ENCODE results near the gene SUSD3.

Gene SUSD3

DNA sequence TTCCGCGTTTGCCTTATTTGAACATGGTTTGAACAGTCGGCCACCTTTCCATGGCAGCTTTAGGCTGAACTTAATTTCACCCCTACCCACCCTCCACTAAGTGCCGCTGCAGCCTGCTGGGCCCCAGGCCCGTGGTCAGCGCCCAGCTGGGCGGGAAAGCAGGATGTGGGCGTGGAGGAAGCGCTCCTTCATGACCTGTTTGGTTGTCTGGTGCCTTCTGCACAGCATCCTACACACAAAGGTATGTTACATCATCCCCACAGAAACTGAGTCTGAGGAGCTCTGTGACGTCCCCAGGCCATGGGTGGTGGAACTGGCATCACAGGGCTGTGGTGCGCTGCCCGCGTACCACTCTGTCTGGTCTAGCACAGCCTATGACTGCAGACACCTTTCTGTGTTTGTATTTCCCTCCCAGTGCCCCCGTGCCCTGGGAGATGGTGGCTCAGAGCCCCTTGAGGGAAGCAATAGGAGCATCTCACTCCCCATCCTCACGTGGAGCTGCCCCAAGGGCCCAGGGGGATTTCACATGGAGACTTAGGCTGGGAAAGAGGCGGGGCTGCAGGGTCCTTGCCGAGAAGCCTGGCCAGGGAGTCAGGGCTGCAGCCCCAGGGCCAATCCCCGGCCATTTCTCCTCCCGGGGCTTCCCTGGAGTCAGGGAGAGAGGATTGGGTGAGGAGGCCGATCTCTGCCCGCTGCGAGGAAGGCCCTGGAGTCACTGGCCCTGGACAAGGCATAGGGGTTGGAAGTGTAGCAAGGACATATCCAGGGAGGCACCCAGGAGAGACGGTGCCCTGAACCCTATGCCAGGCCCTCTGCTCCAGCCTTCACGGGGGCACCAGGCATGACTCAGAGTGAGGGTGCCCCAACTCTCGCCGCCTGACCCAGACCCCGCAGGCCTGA lies 37.5 kb upstream of the SUSD3 start:
- TF ChIP-seq NFIC (IDR thresholded peaks at IDR 0.05) (no peak), CREB1 (IDR thresholded peaks at IDR 0.05; ENCODE audit: low read depth) (no peak), EP300 (IDR thresholded peaks at IDR 0.05; ENCODE audit: borderline replicate concordance) (no peak), TAF1 (IDR thresholded peaks at IDR 0.05; ENCODE audit: low read depth) (no peak), ZBTB7A (IDR thresholded peaks at IDR 0.05; ENCODE audit: low read depth) (no peak), CEBPB (IDR thresholded peaks at IDR 0.05) (no peak), YY1 (IDR thresholded peaks at IDR 0.05; ENCODE audit: low read depth) (no peak), FOXM1 (IDR thresholded peaks at IDR 0.05; ENCODE audit: borderline replicate concordance, low read depth) (no peak), EGR1 (IDR thresholded peaks at IDR 0.05) (no peak), TCF12 (IDR thresholded peaks at IDR 0.05; ENCODE audit: low read depth) (no peak), RAD21 (IDR thresholded peaks at IDR 0.05; ENCODE audit: low read depth) (no peak), TEAD4 (IDR thresholded peaks at IDR 0.05) (no peak)
- TF ChIP-seq, protein P1, sequence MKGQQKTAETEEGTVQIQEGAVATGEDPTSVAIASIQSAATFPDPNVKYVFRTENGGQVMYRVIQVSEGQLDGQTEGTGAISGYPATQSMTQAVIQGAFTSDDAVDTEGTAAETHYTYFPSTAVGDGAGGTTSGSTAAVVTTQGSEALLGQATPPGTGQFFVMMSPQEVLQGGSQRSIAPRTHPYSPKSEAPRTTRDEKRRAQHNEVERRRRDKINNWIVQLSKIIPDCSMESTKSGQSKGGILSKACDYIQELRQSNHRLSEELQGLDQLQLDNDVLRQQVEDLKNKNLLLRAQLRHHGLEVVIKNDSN (IDR thresholded peaks at IDR 0.05): no peak
- TF ChIP-seq, protein P2, sequence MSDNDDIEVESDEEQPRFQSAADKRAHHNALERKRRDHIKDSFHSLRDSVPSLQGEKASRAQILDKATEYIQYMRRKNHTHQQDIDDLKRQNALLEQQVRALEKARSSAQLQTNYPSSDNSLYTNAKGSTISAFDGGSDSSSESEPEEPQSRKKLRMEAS (IDR thresholded peaks at IDR 0.05): no peak
- TF ChIP-seq, protein P3, sequence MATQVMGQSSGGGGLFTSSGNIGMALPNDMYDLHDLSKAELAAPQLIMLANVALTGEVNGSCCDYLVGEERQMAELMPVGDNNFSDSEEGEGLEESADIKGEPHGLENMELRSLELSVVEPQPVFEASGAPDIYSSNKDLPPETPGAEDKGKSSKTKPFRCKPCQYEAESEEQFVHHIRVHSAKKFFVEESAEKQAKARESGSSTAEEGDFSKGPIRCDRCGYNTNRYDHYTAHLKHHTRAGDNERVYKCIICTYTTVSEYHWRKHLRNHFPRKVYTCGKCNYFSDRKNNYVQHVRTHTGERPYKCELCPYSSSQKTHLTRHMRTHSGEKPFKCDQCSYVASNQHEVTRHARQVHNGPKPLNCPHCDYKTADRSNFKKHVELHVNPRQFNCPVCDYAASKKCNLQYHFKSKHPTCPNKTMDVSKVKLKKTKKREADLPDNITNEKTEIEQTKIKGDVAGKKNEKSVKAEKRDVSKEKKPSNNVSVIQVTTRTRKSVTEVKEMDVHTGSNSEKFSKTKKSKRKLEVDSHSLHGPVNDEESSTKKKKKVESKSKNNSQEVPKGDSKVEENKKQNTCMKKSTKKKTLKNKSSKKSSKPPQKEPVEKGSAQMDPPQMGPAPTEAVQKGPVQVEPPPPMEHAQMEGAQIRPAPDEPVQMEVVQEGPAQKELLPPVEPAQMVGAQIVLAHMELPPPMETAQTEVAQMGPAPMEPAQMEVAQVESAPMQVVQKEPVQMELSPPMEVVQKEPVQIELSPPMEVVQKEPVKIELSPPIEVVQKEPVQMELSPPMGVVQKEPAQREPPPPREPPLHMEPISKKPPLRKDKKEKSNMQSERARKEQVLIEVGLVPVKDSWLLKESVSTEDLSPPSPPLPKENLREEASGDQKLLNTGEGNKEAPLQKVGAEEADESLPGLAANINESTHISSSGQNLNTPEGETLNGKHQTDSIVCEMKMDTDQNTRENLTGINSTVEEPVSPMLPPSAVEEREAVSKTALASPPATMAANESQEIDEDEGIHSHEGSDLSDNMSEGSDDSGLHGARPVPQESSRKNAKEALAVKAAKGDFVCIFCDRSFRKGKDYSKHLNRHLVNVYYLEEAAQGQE (IDR thresholded peaks at IDR 0.05; ENCODE audit: low read depth): no peak

DNA sequence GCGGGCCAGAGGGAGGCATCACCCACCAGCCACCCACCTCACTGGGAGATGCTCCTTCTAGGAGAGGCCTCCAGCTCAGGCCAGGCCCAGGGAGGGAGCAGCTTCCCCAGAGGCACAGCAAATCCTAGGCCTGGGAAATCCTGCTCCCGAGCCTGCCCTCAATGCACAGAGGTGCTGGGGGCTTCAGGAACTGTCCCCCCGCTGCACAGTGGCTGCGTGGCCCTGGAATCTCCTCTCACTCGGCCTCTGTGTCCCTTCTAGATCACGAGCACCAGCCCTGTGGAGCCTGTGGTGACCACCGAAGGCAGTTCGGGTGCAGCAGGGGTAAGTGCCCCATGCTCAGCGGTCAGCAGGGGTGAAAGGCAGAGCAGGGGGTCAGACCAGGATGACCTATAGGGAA lies 36.4 kb upstream of the SUSD3 start:
- TF ChIP-seq YY1 (IDR thresholded peaks at IDR 0.05; ENCODE audit: low read depth) (no peak), EP300 (IDR thresholded peaks at IDR 0.05; ENCODE audit: borderline replicate concordance) (no peak), ZBTB7A (IDR thresholded peaks at IDR 0.05; ENCODE audit: low read depth) (no peak), CEBPB (IDR thresholded peaks at IDR 0.05) (no peak)
- TF ChIP-seq, protein P3 (IDR thresholded peaks at IDR 0.05; ENCODE audit: low read depth): no peak
- TF ChIP-seq, protein P1 (IDR thresholded peaks at IDR 0.05): no peak
- TF ChIP-seq, protein P2 (IDR thresholded peaks at IDR 0.05): no peak

DNA sequence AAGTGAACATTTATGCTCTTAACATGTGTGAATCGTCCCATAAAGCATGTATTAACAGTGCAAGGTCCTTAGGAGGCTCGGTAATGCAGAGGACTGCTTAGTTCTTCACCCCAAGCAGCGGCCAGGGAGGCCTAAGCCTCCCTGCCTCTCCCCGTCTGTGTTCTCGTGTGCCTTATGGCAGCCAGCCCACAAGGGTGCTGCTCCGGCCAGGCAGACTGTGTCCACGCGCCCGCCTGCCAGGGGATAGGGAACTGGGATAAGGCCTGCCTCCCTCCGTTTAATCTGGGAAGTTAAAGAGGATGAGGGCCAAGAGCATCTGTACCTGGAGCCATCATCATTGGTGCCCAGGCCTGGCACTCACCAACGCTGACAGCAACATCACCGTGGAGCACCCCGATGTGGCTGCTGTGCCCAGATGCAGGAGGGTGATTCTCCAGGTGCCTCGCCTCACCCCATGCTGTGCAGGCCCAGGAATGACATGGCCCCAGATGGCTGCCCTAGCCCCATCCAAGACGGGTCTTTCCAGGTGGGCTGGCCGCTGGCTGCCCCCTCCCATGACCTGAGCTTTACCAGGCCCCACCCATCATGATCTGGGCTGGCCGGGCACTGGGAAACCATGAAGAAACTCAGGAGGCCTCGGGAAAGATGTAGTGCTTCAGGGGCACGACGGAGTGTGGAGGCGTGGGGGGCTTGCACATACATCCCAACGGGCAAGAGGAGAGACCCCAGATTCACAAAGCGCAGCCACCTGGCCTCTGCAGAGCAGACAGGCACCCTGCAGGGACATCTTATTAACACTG lies 35.6 kb upstream of the SUSD3 start:
- no peak for TF ChIP-seq EGR1 (IDR thresholded peaks at IDR 0.05)

DNA sequence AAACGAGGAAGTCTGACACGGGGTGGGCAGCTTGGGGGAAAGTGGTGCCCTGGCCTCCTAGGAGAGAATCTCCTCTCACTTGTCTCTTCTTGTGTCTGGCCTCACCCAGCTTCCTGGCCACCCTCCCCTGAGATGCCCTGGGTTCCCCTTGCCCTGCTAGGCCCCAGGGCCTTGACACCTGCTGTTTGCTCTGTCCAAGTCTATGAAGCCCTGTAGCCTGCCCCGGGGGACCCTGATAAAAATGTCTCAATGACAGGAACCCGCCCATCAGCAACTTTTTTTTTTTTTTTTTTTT lies 35.0 kb upstream of the SUSD3 start:
- TF ChIP-seq, protein P3 (IDR thresholded peaks at IDR 0.05; ENCODE audit: low read depth): no peak
- TF ChIP-seq, protein P1 (IDR thresholded peaks at IDR 0.05): no peak
- no peak for TF ChIP-seq TCF12 (IDR thresholded peaks at IDR 0.05; ENCODE audit: low read depth)
- no peak for TF ChIP-seq EP300 (IDR thresholded peaks at IDR 0.05; ENCODE audit: borderline replicate concordance)
- TF ChIP-seq, protein P2 (IDR thresholded peaks at IDR 0.05): no peak
- no peak for TF ChIP-seq YY1 (IDR thresholded peaks at IDR 0.05; ENCODE audit: low read depth)
- no peak for TF ChIP-seq TAF1 (IDR thresholded peaks at IDR 0.05; ENCODE audit: low read depth)
- no peak for TF ChIP-seq RAD21 (IDR thresholded peaks at IDR 0.05; ENCODE audit: low read depth)
- TF ChIP-seq TEAD4 (IDR thresholded peaks at IDR 0.05): no peak
- TF ChIP-seq CREB1 (IDR thresholded peaks at IDR 0.05; ENCODE audit: low read depth): no peak
- TF ChIP-seq CEBPB (IDR thresholded peaks at IDR 0.05): no peak
- no peak for TF ChIP-seq EGR1 (IDR thresholded peaks at IDR 0.05)
- TF ChIP-seq ZBTB7A (IDR thresholded peaks at IDR 0.05; ENCODE audit: low read depth): no peak
- TF ChIP-seq NFIC (IDR thresholded peaks at IDR 0.05): no peak
- TF ChIP-seq FOXM1 (IDR thresholded peaks at IDR 0.05; ENCODE audit: borderline replicate concordance, low read depth): no peak
